GM18519 (cell line): Measurements from ENCODE around the gene CTSV.
"Not testable (repeated sequence)": the region's sequence is repeated elsewhere in the genome, so short reads cannot be mapped to it uniquely, and the experiment has no call there.

ENCODE experiments used
- ATAC-seq: cut with Tn5 transposase; IDR thresholded peaks from one replicate; pipeline ENCODE4 v1.9.1; 2021; ENCODE audit warnings: mild to moderate bottlenecking, moderate library complexity; ENCODE audit not compliant: unreplicated experiment, low FRiP score

The CTSV gene

GRCh38 chr9:97038611-97039513 is at the start of gene CTSV:
TSS of gene CTSV (minus strand) at chr9:97039142. CDS start at chr9:97038043, 1,099 bp downstream.
- ATAC-seq = peak; percentile 93

GRCh38 chr9:97087668-97088215 is 48.8 kb upstream of the CTSV start:
- ATAC-seq = not testable (repeated sequence)

GRCh38 chr9:97084562-97084991 is 45.6 kb upstream of the CTSV start:
- not testable (repeated sequence) for ATAC-seq

GRCh38 chr9:97078362-97078761 is 39.4 kb upstream of the CTSV start:
- ATAC-seq = no peak

- ATAC-seq = no peak
These were observed 38.7 kb upstream of the CTSV start for GRCh38 chr9:97077452-97078295.

- ATAC-seq = not testable (repeated sequence)
These were observed 37.9 kb upstream of the CTSV start for GRCh38 chr9:97076731-97077451.

- ATAC-seq = no peak
These were observed 37.3 kb upstream of the CTSV start for GRCh38 chr9:97076238-97076637.

- ATAC-seq = no peak
These were observed 36.5 kb upstream of the CTSV start for GRCh38 chr9:97075289-97075985.

- ATAC-seq = no peak
These were observed 34.6 kb upstream of the CTSV start for GRCh38 chr9:97073506-97073905.

- ATAC-seq = no peak
These were observed 33.4 kb upstream of the CTSV start for GRCh38 chr9:97072285-97072776.

- ATAC-seq = not testable (repeated sequence)
These were observed 31.4 kb upstream of the CTSV start for GRCh38 chr9:97070325-97070724.

GRCh38 chr9:97067490-97067889 is 28.5 kb upstream of the CTSV start:
- ATAC-seq = no peak

GRCh38 chr9:97064176-97064575 is 25.2 kb upstream of the CTSV start:
- no peak for ATAC-seq

GRCh38 chr9:97060796-97061195 is 21.9 kb upstream of the CTSV start:
- no peak for ATAC-seq

- ATAC-seq = no peak
These were observed 20.7 kb upstream of the CTSV start for GRCh38 chr9:97059626-97060025.

- no peak for ATAC-seq
These were observed 18.7 kb upstream of the CTSV start for GRCh38 chr9:97057651-97058050.

- ATAC-seq = not testable (repeated sequence)
These were observed 16.9 kb upstream of the CTSV start for GRCh38 chr9:97055891-97056290.

GRCh38 chr9:97053717-97054116 is 14.8 kb upstream of the CTSV start:
- ATAC-seq = no peak

GRCh38 chr9:97052735-97053134 is 13.8 kb upstream of the CTSV start:
- ATAC-seq = no peak

GRCh38 chr9:97046228-97046627 is 7.3 kb upstream of the CTSV start:
- no peak for ATAC-seq
